ENCODE data around the gene SLC12A7.
"Not testable (repeated sequence)": the region's sequence is repeated elsewhere in the genome, so short reads cannot be mapped to it uniquely, and the experiment has no call there.

Gene SLC12A7

DNA sequence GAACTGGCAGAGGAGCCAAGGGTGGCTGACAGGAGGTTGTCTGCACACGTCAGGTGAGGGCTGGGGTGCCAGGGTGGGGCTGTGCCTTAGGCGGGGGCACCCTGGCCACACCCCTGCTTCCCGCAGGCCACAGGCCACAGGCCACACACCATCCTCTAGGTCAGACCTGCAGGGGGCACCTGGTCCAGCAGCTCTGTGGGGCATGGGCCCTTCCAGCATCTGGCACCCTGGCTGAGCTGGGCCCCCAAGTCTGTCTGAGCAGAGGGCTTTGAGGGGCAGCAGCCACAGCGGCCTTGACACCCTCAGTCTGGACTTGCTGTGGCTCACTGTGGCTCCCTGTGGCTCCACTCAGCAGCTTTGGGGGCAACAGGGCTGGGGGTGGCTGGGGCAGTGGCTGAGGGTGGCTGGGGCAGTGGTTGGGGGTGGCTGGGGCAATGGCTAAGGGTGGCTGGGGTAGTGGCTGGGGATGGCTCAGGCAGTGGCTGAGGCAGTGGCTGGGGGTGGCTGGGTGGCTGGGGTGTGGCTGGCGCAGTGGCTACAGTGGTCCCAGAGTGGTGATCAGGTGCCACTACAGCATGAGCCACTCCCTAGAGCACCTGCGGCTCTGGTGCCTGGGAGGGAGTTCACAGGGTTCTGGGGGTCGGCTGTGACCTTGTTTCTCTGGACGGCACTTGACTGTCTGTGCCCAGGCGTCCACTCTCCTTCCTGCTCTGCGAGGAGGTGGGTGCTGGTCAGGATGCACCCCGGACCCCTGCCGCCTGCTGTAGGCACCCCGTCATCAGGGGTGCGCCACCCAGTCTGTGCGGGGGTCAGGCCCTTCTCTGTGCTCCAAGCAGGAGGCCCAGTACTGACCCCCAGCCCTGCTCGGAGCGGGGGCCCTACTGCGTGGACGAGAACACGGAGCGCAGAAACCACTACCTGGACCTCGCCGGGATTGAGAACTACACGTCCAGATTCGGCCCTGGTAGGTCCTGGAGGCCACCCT, 76.2 kb downstream of the SLC12A7 start:
- no peak for DNase-seq (ENCODE audit: low read depth)

DNA sequence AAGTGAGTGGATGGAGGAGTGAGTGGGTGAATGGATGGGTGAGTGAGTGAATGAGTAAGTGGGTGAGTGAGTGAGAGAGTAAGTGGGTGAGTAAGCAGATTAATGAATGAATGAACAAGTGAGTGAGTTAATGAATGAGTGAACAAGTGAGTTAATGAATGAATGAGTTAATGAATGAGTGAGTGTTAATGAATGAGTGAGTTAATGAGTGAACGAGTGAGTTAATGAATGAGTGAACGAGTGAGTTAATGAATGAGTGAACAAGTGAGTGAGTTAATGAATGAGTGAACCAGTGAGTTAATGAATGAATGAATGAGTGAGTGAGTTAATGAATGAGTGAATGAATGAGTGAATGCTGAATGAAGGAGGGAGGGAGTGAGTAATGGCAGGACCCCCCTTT, 76.9 kb downstream of the SLC12A7 start:
- DNase-seq (ENCODE audit: low read depth), result no peak

DNA sequence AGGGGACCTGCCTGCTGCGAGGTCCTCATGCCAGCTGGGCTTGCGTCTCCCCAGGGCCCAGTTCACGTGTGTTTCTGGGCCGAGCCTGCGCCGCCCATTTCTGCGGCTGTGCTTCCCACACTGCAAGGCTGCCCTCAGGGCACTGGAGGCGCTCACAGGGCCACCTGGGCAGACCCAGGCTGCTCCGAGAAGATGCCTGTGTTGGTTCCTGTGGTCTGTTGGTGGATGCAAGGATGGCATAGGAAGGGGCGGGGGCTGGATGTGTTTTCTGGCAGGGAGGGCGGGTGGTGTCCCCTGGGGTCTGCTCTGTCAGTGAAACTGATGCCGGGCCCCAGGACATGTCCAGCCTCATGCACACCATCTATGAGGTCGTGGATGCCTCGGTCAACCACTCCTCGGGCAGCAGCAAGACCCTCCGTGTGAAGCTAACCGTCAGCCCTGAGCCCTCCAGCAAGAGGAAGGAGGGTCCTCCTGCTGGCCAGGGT, 77.4 kb downstream of the SLC12A7 start:
- no peak for DNase-seq (ENCODE audit: low read depth)

DNA sequence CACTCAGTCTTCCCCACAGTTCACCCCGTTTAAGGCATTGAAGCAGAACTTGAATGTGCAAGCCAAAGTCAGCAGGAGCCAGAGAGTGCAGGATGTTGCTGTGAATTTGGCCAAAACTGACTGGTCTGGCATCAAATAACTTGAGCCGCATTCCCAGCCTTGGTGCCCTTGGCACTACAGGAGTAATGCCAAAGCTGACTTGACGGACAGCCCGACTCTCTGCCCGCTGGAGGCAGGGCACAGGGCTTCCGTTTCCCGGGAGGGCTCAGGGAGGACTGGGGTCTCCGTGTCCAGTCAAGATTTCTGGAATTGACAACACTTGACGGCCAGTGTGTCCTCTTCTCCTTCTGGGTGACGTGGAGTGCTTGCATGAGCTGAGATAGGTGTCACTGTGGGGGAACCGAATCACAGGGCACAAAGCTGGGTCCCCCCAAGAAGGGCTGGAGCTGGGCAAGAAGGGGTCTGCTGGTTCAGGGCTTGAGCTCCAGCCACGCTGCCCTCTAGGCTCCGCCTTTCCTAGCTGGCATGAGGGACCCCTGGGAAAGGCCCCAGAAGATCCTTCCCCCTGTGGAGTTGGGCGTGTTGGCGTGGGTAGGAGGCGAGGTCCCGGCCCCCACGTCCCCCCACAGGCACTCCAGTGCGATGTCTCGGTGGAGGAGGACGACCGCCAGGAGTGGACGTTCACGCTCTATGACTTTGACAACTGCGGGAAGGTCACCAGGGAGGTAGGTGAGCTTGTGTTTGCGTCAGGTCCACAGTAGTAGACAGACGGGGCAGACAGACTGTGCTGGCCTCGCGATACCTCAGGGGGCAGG, 78.0 kb downstream of the SLC12A7 start:
- no peak for DNase-seq (ENCODE audit: low read depth)

DNA sequence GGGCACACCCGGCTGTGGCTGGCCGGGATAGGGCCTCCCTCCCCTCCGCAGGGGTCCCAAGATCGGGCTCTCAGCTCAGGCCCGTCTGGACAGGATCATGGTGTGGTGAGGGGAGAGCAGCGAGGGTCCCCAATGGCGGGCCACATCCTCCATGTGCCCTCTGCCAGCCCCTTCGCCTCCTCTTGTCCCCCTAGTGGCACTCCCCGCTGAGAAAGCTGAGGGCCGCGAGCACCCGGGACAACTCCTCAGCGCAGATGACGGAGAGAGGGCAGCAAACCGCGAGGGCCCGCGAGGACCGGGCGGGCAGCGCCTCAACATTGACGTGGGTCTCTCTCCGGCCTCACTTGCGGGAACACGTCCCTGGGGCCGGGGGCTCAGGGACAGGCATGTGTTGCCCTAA, 78.7 kb downstream of the SLC12A7 start:
- no peak for DNase-seq (ENCODE audit: low read depth)

DNA sequence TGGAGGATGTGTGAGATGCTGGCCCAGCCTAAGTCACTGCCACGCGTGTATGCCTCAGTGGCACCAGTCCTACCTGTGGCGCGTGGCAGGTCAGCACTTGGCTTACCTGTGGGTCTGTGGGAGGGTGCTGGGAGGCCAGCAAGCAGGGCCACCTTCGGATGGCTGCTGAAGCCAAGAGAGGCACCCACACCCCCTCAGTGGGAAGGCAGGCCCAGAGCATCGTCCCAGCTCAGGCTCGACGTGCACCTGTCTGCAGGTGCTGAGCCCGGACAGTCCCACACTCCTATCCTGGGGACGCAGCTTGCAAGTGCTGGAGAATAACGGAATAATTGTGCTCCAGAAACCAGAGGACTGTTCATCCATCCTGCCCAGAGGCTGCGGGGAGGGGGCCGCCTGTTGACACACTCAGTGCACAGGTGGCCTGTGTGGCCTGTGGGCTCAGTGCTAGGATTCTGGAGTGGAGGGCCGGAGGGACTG, 79.3 kb downstream of the SLC12A7 start:
- no peak for DNase-seq (ENCODE audit: low read depth)

DNA sequence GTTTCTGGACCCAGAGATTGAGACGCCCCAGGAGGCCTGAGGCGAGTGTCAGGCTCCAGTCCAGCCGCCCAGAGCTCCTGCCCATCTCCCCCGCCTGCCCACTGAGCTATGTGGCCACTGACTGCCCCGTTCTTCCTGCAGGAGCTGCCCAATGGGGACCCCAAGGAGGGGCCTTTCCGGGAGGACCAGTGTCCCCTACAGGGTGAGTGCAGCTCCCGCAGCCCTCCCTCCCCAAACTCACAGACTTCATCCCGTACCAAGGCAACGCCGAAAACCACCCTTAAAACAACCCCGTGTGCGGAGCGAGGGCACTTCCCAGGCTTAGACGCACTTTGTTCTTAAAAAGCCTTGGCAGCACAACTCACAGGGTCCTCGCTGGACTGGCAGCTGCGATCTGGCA, 79.9 kb downstream of the SLC12A7 start:
- no peak for DNase-seq (ENCODE audit: low read depth)

DNA sequence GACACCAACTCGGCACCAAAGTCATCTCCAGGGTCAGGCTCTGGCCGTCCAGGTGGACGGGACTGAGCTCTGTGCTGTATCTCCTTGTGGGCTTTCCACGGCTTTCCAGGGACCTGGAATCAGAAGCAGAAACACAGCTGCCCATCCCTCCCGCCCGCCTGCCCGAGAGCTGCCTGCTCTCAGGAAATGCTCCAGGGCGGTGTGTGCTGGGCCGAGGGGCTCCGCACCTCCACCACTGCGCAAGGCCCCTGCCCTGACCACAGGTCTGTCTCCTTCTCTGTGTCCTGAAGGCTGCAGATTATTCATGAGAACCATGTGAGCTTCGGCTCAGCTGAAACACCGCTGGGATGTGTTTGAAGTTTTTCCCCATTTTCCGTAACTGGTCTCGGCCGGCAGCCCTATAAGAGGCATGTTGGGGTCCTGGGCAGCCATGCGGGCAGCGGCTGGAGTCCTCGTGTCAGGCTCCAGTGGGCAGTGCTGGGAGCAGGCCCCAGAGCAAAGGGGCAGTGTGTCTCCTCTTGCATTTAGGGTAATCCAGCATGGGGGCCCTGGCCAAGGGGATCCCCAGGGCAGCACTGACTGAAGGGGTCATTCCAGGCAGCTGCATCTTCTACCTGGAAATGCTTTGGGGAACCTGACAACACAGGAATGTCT, 80.4 kb downstream of the SLC12A7 start:
- DNase-seq (ENCODE audit: low read depth), result no peak

DNA sequence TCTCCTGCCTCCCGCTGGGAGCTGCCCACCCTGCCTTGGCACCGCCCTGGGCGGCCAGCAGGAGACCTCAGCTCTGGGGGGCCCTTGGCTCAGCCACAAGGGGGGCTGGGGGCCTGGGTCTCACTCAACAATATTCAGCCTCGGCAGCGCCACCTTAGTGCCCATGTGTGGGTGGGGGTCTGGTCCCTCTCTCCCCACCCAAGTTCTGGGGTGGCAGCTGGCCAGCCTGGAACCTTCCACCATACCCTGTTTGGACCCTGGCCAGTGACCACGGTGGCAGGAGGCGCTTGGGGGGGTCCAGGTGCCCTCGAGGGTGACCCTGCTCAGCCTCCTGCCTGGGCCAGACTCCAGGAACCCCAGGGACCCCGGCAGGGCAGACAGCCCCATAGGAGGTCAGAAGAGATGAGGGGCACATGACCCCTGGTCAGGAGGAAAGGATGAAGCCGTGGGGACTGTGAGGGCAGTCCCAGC, 81.0 kb downstream of the SLC12A7 start:
- no peak for DNase-seq (ENCODE audit: low read depth)

DNA sequence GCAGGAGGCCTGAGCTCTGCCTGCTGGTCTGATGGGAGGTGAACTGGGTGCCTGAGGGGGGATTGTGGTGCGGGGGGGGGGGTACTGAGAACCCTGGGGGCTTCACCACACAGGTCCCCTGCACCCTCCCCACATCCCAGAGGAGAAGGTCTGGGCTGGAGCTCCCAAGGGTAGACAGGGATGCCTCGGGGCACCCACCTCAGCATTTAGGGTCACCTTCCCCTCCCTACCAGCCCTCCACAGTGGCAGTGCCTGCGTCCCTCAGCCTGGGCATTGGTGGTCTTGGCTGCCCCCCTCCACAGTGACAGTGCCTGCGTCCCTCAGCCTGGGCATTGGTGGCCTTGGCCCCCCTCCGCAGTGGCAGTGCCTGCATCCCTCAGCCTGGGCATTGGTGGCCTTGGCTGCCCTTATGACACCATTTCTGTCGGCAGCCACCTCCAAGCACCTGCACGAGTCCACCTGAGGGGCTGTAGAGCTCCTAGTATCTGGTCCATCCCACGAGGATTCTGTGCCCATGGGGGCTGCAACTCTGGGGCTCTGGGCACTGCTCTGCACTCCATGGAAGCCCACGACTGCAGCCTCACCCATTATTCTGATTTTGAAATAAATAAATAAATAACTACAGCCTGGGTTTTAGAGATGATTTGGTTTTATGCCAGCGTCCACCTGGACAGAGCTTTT, 81.8 kb downstream of the SLC12A7 start:
- DNase-seq (ENCODE audit: low read depth), result no peak

DNA sequence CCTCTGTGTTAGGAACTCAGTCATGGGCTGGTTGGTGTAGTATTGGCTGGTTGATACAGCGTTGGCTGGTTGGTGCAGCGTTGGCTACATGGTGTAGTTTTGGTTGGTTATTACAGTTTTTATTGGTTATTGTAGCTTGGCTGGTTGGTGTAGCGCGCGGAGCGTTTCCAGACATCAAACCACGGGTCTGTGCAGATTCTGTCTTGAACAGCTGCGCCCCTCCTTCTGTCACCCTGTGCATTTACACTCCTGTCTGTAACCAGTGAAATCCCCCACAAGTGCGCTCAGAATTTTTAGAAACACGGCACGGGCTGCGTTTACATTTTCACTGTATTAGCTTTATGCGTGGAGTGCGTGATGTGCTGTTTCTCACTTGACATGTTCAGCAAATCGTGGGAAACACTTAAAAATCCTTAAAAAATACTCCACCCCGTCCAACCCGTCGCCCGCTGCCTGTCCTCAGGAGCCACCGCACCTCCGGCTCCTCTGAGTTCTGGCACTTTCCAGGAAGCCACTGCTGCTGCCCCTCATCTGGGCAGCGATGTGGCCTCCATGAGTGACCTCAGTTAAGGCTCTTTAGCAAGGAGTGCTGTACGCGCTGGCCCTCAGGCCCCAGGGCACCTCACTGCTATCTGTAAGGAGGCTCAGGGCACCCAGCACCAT, 82.5 kb downstream of the SLC12A7 start:
- no peak for DNase-seq (ENCODE audit: low read depth)

DNA sequence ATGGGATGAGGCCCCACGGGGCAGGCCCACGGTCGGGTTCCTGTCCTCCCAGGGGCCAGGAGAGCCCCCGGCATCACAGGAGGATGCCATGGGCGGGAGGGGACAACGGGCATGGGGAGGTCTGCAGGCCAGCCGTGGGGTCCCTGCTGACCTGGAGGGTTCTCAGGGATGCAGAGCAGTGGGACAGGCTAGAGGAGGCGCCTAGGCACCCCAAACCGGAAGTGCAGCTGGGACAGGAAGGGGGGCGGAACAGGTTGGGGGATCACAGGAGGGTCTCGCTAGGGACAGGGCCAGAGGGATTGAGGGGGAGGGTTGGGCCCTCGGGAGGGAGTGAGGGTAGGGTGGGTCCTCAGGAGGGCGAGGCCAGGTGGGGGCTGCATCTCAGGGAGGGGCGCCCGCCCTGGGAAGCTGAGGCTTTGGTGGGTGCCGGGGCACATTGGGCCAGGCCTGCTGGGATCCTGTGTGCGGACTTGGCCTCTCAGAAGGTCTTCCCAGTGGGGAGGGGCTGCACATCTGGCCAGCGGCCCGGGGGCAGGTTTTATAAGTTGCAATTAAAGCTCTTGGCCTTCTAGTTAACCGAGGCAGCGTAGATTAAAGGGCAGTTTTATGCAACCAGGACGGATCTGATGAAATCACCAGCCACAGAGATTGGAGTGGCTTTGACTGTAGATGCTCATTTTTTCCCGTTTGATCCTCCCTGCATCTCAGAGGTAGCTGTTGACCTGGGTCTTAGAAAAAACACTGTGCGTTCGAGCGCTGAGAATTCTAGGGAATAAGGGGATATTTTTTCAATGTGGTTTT, 83.2 kb downstream of the SLC12A7 start:
- DNase-seq (ENCODE audit: low read depth), result no peak

DNA sequence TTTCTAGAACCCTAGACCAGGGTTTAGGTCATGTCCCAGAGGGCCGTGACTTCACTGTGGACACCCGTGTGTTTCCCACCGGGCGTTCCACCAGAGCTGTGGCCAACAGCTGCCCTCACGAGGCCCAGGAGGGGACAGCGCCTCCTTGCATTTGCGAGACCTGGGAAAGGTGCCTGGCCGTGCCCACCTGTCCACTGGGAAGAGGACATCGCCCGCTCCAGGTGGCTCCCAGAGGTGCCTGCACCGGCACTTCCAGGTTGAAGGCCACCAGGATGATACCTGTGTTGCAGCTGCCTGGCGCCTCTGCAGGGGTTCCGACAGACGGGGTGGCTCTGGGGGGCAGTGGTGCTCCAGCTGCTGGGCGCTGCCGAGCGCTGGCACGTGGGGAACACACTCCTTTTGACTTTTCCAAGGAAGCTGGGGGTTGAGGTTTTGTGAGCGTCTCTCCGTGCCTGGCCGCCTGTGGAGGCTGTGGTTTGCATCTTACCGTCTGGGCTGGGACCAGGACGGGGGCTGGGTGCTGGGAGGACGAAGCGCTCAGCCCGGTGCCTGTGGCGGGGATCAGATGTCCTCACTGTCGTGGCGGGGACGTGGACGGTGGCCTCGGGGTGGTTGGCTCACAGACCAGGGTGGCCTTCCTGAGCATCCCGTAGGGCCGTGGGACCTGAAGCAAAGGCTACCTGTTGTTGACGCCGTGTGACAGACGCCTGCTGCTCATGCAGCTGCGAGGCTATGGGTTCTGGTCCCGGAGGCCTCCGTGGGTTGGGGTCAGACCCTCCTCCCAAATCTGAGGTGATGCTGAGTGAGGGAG, 84.0 kb downstream of the SLC12A7 start:
- no peak for DNase-seq (ENCODE audit: low read depth)

DNA sequence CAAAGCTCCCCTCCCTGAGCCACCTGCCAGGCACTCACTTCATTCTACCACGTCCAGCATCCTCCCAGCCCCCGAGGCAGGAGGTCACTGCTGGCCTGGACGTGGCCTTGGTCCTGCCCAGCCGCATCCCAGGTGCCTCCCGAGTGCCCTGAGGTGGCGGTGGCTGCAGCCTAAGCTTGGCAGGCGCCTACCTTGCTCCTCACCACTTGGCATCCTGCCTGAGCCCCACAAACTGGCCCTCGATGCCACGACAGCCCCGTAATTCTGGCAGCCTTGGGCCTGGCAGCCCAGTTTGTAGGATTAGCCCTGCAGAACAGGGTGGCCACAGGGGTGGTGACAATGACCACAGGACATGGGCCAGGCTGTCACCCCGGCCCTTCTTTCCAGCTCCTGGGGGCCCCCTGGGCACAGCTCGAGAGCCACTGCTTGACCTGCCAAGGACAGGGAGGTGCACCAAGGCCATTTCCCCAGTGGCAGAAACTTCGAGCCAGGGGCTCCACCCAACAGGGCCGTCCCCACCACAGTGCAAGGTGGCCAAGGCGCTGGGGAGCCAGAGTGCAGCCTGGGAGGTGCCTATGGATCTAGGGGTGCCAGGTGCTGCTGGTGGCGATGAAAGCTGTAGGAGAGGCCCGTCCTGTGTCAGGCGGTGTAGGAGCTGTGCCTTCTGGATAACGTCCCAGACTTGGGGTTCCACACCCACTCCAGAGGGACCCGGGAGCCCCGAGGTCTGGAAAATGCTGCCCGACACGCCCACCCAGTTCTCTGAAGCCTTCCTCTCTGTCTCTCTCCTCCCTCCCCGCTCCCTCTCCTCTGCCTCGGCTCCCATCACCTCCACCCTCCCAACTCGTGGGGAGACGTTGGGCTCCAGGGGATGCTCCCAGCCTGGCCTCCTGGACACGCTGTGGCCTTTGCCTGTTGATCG, 84.9 kb downstream of the SLC12A7 start:
- no peak for DNase-seq (ENCODE audit: low read depth)

DNA sequence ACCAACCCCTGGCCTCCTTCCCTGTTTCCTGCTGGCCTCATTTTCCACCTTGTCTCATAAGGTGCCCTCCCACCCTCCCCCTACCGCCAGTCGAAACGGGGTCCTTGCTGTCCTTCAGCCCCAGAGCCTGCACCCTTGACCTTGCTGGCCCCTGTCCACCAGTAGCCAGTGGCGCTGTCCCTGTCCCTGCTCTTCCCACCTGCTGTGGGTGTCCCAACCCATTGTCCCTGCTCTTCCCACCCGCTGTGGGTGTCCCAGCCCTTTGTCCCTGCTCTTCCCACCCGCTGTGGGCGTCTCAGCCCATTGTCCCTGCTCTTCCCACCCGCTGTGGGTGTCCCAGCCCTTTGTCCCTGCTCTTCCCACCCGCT, 89.9 kb downstream of the SLC12A7 start:
- DNase-seq (ENCODE audit: low read depth), result not testable (repeated sequence)

DNA sequence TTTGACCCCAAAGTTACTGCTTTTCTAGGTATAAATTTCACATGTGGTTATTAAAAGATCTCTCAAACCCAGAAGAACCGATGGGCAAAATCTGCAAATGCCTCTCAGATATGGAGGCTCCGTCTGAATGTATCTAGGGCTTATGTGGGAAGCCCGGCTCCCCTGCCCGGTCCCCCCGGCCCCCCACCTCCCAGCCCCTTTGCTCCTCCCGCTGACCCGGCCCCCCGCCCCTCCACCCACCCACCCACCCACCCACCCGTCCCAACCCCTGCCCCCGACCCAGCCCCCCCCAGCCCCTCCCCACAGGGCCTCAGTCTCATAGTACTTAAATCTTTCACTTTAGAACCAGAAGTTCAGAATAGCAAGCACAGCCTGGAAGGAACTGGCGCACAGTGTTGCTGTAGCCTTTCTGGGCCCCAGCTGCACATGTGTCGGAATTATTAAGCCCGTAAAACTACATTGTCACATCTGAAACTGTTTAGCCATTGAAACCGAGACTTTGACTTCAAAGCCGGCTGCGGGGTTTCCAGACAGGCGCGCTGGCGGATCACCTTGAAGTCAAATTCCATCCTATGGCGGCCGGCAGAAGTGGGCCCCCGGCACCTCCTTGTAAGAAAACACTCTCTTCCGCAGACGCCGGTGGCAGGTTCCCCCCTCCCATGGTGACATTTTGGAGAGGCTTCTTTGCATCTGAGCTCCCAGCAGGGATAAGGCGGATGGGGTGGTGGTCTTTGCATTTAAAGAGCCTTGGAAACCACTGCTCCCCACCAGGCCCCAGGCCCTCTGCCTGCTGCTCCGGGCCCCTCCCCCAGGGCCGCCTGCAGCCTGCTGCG, 90.5 kb downstream of the SLC12A7 start:
- no peak for DNase-seq (ENCODE audit: low read depth)

DNA sequence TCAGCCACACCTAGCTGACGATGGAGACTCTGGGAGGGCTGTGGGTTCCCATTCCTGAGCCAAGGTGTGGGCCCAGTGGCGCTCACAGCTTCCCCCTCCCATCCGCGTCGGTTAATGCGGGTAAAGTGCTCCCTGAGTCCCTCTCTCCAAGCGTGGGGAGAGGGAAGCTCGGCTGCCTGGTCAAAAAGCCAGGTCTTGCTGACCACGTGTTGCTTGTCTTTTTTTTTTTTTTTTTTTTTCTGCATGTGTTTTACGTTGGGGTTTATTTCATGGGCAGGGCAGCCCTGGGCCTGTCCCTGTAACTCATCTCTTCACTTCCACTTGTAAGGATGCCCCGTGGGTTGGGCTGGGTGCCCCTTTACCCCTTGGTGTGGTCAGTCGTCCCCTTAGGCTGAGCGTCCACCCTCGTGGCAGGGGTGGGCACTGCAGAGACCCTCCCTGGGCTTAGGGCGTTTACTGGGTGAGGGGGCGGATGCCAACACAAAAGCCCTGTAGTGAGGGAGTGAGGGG, 91.4 kb downstream of the SLC12A7 start:
- no peak for DNase-seq (ENCODE audit: low read depth)
